BLaER1 treated with 17β-estradiol and CSF1 and Interleukin-3, amounts not matched to agents 10 nM and 100 nM (cell line): ENCODE data around the gene SEMA3F.

Source experiments
- H3K27ac ChIP-seq, 11 experiments: shearing (Covaris generic); formaldehyde crosslinking; 2 replicates each; pipeline ENCODE4 v1.8.1; 2022
- H3K27me3 ChIP-seq, 11 experiments: shearing (Covaris generic); formaldehyde crosslinking; 2 replicates each; pipeline ENCODE4 v1.8.1; 2022
- H3K36me3 ChIP-seq, 11 experiments: shearing (Covaris generic); formaldehyde crosslinking; 2 replicates each; pipeline ENCODE4 v1.8.1; 2022
- H3K4me1 ChIP-seq, 10 experiments: shearing (Covaris generic); formaldehyde crosslinking; 2 replicates each; pipeline ENCODE4 v1.8.1; 2022
- H3K4me2 ChIP-seq, 11 experiments: shearing (Covaris generic); formaldehyde crosslinking; 2 replicates each; pipeline ENCODE4 v1.8.1; 2022
- H3K4me3 ChIP-seq, 10 experiments: shearing (Covaris generic); formaldehyde crosslinking; 2 replicates each; pipeline ENCODE4 v1.8.1; 2022
- H3K9ac ChIP-seq, 11 experiments: shearing (Covaris generic); formaldehyde crosslinking; 2 replicates each; pipeline ENCODE4 v1.8.1; 2022
- H3K9me3 ChIP-seq, 11 experiments: shearing (Covaris generic); formaldehyde crosslinking; replicated peaks in 1 of 11; 2 replicates each; pipeline ENCODE4 v1.8.1; 2022
- H4K20me1 ChIP-seq, 11 experiments: shearing (Covaris generic); formaldehyde crosslinking; 2 replicates each; pipeline ENCODE4 v1.8.1; 2022
- Cebpa-rat ChIP-seq, 11 experiments: shearing (Covaris generic); IDR thresholded peaks; 2 replicates each; pipeline ENCODE4 v1.8.1; 2022

SEMA3F gene

DNA sequence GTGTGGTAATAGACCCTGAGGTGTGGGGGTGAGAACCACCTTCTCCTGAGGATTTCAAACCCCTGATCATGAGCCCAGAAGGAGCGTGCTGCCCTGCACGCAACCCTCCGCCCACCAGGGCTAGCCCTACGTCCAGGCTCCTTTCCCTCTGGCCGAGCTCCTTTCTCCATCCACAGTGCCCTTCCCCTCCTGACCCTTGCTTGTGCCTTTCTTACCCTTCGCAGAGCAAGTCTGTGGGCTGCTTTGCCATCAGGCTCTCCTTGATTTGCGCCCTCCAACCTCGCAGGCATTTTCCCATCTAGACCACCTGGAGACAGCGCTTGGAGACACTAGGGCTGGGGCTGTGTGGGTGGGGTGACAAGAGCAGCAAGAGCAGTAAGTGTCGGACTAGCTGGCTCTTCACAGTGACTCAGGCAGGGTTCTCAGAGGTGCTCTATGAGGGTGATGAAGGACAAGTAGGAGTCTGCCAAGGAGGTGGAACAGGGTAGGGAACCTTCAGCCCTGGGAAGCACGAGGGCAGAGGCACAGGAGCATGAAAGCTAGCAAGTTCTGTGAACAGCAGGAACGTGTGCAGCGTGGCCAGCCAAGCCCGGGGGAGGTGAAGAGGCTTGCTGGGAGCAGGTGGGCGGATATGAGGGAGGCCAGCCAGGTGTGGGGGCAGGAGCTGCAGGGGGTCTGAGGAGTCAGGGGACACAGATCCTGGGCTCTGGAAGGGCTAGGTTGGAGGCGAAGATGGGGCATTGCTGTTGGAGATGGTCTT is 47.4 kb downstream of the SEMA3F start:
- Histone ChIP-seq H3K9me3 (no peaks in the 10 kb centered on the region), H3K9ac (no peak overlapping the region), H3K27ac (no peak overlapping the region), H3K4me3 (no peak overlapping the region), H3K36me3 (no peaks in the 10 kb centered on the region), H3K4me1 (peaks cover 10 to 15% (median 12%) of the 10 kb centered on the region in 10 experiments), H3K4me2 (no peak overlapping the region), H3K27me3 (peaks cover 53 to 83% (median 63%) of the 10 kb centered on the region in 11 experiments), H4K20me1 (peaks cover 0 to 38% (median 18%) of the 10 kb centered on the region in 11 experiments; a peak in 18 of 22 replicates)
- TF ChIP-seq Cebpa-rat (IDR thresholded peaks at IDR 0.05): no peak

DNA sequence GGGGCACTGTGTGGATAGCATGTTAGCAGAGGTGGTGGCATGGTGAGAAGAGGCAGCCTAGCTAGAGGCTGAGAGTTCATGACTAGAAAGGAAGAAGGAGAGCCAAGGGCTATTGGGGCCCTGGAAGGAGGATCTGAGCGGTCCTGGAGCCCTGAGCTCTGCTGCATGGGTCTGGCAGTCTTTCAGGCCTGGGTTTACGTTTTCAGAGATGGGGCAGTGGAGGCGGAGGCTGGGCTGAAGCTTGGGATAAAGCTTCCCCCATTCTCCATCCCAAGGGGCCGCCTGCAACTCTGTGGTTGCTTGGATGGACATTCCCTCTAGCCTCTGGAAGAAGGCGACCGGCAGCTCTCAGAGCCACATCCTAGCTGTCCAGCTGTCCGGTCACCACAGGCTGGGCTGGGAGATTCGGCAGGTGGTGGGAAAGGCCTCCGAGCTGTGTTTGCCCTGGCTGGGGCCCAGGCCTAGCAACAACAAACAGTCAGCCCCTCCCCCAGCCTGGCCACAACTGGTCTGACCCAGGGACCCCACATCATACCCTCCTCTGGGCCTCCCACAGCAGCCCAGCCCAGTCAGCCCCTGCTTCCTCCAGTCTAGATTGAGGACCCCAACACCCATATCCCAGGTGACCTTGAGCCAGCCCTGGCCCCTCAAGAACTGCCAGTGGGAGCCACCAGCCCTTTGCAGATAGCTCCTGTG is 48.1 kb downstream of the SEMA3F start:
- Histone ChIP-seq H3K9me3 (no peaks in the 10 kb centered on the region), H3K4me1 (peaks cover 10 to 15% (median 12%) of the 10 kb centered on the region in 10 experiments), H4K20me1 (peaks cover 0 to 41% (median 18%) of the 10 kb centered on the region in 11 experiments; a peak in 18 of 22 replicates), H3K27me3 (peaks cover 58 to 89% (median 71%) of the 10 kb centered on the region in 11 experiments), H3K36me3 (no peaks in the 10 kb centered on the region), H3K4me2 (no peak overlapping the region), H3K4me3 (no peak overlapping the region), H3K27ac (no peak overlapping the region), H3K9ac (no peak overlapping the region)
- TF ChIP-seq Cebpa-rat (IDR thresholded peaks at IDR 0.05): no peak

DNA sequence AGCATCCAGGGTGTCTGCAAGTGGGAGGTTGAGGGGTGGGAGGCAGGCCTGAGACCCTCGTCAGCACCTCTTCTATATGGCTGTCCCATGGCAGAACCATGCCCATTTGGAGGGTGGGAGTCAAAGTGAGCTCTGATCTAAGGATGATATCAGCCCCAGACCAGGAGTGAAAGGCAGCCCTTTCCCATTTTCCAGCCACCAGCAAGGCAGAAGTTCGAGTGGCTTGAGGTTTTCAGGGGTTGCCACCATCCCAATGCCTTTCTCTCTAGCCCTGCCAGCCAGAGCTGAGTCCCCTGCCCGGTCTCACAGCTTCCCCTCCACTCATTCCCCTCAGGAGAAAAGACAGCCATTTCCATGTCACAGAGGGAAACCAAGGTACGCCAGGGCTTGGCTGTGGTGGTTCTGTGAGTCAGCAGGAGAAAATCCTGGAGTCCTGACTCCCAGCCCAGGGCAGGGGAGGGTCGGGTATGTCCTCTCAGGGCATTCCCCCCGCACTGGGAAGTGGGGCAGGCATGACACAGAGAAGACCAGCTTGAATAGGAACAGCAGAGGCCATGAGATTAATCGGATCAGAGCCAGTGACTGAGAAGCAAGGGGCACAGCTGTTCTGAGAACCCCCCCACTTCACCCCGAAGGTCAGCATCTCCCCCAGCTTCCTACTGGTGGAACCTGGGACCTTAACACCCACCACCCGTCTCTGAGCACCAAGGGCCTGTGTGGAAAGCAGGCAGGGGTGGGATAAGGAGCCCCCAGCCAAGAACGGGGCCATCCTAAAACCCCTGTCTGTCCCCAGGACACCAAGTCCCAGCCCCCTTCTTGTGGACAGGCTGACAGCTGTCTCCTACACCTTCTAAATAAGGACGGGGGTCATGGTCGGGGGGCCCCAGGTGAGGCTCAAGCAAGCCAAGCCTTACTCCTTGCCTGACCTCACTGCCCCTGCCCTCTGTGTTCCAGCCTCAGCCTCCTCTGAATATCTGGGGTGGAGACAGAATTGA is 49.0 kb downstream of the SEMA3F start:
- peaks cover 0 to 41% (median 18%) of the 10 kb centered on the region in 11 experiments; a peak in 18 of 22 replicates for H4K20me1 ChIP-seq
- H3K4me1 ChIP-seq: peaks cover 10 to 15% (median 12%) of the 10 kb centered on the region in 10 experiments
- peaks cover 57 to 88% (median 75%) of the 10 kb centered on the region in 11 experiments for H3K27me3 ChIP-seq
- no peak for TF ChIP-seq Cebpa-rat (IDR thresholded peaks at IDR 0.05)
- no peaks in the 10 kb centered on the region for H3K36me3 ChIP-seq
- no peak overlapping the region for H3K27ac ChIP-seq
- H3K4me3 ChIP-seq: no peak overlapping the region
- no peak overlapping the region; a peak in 1 of 22 replicates for H3K9ac ChIP-seq
- no peak overlapping the region; a peak in 2 of 22 replicates for H3K4me2 ChIP-seq
- H3K9me3 ChIP-seq: no peaks in the 10 kb centered on the region

DNA sequence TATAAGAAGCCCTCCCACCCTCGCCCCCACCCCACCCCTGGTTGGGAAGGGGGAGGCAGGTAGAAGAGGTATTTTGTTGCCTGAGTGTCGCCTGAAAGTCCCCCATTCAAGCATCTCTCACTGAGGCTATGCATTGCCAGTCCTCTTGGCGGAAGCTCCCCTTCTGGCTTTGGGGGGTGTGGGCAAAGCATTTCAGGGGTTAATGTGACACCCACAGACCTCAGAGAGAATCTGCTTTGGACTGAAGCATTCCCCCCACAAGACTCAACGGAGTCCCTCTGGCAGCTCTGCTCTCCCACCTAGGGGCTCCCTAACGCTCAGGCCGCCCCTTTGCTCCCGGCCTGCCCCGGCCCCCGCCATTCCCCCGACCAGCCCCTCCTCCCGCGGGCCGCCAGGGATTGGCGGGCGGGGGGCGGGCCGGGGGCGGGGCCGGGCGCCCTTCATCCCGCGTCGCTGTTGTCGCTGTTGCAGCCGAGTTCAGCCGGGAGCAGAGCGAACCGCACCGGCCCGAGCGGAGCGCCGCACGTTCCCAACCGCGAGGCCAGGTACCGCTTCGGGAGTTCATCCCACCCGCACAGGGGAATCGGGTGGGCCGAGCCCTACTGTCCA is 49.8 kb downstream of the SEMA3F start, which contains the start of gene SLC38A3:
Gene SLC38A3, plus strand, starts transcription at position 468 of the 609 bp plus-strand sequence. CDS start 8,929 bp downstream, outside the sequence.
- H3K4me1 ChIP-seq: peaks cover 10 to 20% (median 17%) of the 10 kb centered on the region in 10 experiments

DNA sequence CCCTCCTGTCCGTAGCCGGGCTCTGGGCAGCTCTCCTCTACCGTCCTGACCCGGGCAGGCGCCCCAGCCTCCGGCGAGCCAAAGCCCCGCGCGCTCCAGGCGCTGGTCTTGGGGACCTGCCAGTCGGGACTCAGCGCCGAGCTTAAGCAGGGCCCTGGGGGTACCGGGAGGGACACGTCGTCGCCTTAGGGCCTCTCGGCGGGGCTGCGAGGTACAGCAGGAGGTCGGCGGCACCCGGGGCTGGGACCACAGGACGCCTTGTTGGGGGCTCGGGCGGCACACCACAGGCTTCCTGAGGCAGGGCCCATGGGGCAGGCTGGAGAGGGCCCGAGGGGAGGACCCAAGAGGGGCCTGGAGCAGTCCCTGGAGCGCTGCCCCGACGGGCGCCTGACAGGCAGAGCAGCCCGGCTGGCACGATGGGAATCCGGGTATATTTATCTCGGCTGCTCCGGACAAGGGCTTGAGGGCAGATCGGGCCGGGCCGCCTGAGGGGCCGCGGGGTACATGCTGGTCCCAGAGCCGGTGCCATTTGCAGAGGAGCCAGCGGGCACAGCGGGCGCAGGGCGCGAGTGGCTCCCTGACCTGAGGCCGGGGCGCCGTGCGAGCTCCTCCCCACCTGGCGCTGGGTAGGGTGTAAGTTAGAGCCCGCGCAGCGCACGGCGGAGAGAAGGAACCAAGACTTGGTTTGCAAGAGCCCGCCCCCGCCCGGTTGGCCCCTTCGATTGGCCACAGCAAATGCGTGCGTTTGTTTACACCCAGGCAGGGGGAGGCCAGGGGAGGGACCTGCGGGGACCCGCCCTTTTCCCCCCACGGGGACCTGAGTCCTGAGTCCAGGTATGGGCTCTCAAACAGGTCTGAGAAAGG is 50.5 kb downstream of the SEMA3F start:
- Histone ChIP-seq H3K27me3 (peaks cover 58 to 89% (median 78%) of the 10 kb centered on the region in 11 experiments), H3K27ac (no peak overlapping the region), H3K9ac (peak overlapping the region; percentile 2 to 71 (median 47); a peak in 15 of 22 replicates), H4K20me1 (peaks cover 0 to 42% (median 18%) of the 10 kb centered on the region in 11 experiments; a peak in 18 of 22 replicates), H3K36me3 (no peaks in the 10 kb centered on the region), H3K4me3 (peak overlapping the region; percentile 37 to 68 (median 56)), H3K9me3 (no peaks in the 10 kb centered on the region), H3K4me1 (peaks cover 10 to 25% (median 20%) of the 10 kb centered on the region in 10 experiments), H3K4me2 (peak overlapping the region; percentile 86 to 100 (median 97))
- no peak for TF ChIP-seq Cebpa-rat (IDR thresholded peaks at IDR 0.05)

More for the DNA sequence above, 49.8 kb downstream of the SEMA3F start, which contains the start of gene SLC38A3:
- H3K4me2 ChIP-seq: peak within 1 kb of the TSS; percentile 86 to 100 (median 97)
- H3K9me3 ChIP-seq: no peaks in the 10 kb centered on the region
- peaks cover 0 to 41% (median 18%) of the 10 kb centered on the region in 11 experiments; a peak in 18 of 22 replicates for H4K20me1 ChIP-seq
- H3K9ac ChIP-seq: peak within 1 kb of the TSS; percentile 2 to 71 (median 47); a peak in 15 of 22 replicates
- no peak for TF ChIP-seq Cebpa-rat (IDR thresholded peaks at IDR 0.05)
- H3K4me3 ChIP-seq: peak within 1 kb of the TSS; percentile 37 to 68 (median 56)
- H3K36me3 ChIP-seq: no peaks in the 10 kb centered on the region
- H3K27me3 ChIP-seq: peaks cover 56 to 86% (median 78%) of the 10 kb centered on the region in 11 experiments
- no peak within 1 kb of the TSS for H3K27ac ChIP-seq

DNA sequence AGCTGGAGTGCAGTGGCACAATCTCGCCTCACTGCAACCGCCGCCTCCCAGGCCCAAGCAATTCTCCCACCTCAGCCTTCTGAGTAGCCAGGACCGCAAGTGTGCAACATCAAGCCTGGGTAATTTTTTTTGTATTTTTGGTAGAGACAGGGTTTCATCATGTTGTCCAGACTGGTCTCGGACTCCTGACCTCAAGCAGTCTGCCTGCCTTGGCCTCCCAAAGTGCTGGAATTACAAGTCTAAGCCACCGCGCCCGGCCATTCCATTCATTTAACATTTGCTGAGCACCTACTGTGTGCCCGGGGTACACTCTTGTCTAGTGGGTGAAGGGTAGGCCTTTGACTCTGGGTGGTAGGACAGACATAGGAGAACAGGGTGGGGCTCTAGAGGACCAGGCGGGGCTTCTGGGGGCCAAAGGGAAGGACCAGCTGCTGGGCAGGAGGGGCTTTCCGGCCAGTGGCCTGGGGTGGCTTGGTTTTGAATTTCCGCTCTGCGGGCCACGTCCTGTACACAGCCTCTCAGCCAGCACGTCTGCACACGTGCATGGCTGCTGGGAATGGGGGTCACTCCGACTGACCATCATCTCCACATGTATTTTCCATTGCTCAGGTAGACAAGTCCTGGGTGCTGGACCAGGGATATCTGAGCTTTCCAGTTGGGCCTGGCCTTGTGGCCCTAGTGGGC is 52.4 kb downstream of the SEMA3F start:
- Histone ChIP-seq H3K9me3 (no peaks in the 10 kb centered on the region), H3K27me3 (peaks cover 56 to 74% (median 65%) of the 10 kb centered on the region in 11 experiments), H3K9ac (no peak overlapping the region), H3K4me3 (no peak overlapping the region), H3K27ac (no peak overlapping the region), H3K36me3 (no peaks in the 10 kb centered on the region), H3K4me2 (no peak overlapping the region), H3K4me1 (peaks cover 16 to 35% (median 27%) of the 10 kb centered on the region in 10 experiments), H4K20me1 (peaks cover 0 to 47% (median 18%) of the 10 kb centered on the region in 11 experiments; a peak in 18 of 22 replicates)
- TF ChIP-seq Cebpa-rat (IDR thresholded peaks at IDR 0.05): no peak
